ENCODE data around the gene SLC66A2.

GRCh38 chr18:79986726-79987125, 35.3 kb upstream of the SLC66A2 start:
- TF ChIP-seq CTCF (IDR thresholded peaks at IDR 0.05) (no peak), POLR2A (IDR thresholded peaks at IDR 0.05) (no peak)
